Mesothelial cell of epicardium (in vitro differentiated cells): ENCODE data around the gene NCR2. TPM values are rescaled to one million over a fixed set of nuclear protein-coding genes. Genes with fewer than 3 reads are reported as not detected.

Experiments used
- DNase-seq, 2 experiments: peaks; one replicate each; pipeline ENCODE4 v3.0.0; 2021; ENCODE audit warnings: low spot score in 2 of 2; ENCODE audit not compliant: unreplicated experiment in 2 of 2
- H3K27ac Mint-ChIP-seq: 2 replicates; pipeline ENCODE4 v1.8.0; 2021; ENCODE audit warnings: mixed read lengths
- H3K27me3 Mint-ChIP-seq: 2 replicates; pipeline ENCODE4 v1.8.0; 2021; ENCODE audit warnings: low read depth, mixed read lengths
- H3K36me3 Mint-ChIP-seq: 2 replicates; pipeline ENCODE4 v1.8.0; 2021; ENCODE audit warnings: mixed read lengths
- H3K4me1 Mint-ChIP-seq: 2 replicates; pipeline ENCODE4 v1.8.0; 2021; ENCODE audit warnings: mixed read lengths
- H3K4me3 Mint-ChIP-seq: 2 replicates; pipeline ENCODE4 v1.8.0; 2021; ENCODE audit warnings: mild to moderate bottlenecking, moderate library complexity, mixed read lengths
- H3K9me3 Mint-ChIP-seq: 2 replicates; pipeline ENCODE4 v1.8.0; 2021; ENCODE audit warnings: mixed read lengths
- CTCF ChIP-seq: fragments of 200-600 bp; sonication (generic); IDR thresholded peaks from one replicate; pipeline ENCODE4 v1.5.0; 2021; ENCODE audit warnings: antibody characterized with exemption; ENCODE audit not compliant: unreplicated experiment
- total RNA-seq: library from RNA; stranded (reverse); gene quantifications from 3 replicates; pipeline ENCODE4 v1.2.1, GENCODE V29; 2021

The NCR2 gene
- total RNA-seq, 1 donor from 2014 or later, result not detected

GRCh38 chr6:41315203-41315602 lies 20.2 kb upstream of the NCR2 start:
- no peak for TF ChIP-seq CTCF
- no peak for DNase-seq
- H3K9me3 Mint-ChIP-seq, result no peaks in the 10 kb centered on the region
- H3K4me1 Mint-ChIP-seq, result peaks cover 7% of the 10 kb centered on the region
- peaks cover 75% of the 10 kb centered on the region for H3K27me3 Mint-ChIP-seq
- H3K4me3 Mint-ChIP-seq, result no peak overlapping the region
- no peaks in the 10 kb centered on the region for H3K36me3 Mint-ChIP-seq
- no peak overlapping the region for H3K27ac Mint-ChIP-seq

DNA sequence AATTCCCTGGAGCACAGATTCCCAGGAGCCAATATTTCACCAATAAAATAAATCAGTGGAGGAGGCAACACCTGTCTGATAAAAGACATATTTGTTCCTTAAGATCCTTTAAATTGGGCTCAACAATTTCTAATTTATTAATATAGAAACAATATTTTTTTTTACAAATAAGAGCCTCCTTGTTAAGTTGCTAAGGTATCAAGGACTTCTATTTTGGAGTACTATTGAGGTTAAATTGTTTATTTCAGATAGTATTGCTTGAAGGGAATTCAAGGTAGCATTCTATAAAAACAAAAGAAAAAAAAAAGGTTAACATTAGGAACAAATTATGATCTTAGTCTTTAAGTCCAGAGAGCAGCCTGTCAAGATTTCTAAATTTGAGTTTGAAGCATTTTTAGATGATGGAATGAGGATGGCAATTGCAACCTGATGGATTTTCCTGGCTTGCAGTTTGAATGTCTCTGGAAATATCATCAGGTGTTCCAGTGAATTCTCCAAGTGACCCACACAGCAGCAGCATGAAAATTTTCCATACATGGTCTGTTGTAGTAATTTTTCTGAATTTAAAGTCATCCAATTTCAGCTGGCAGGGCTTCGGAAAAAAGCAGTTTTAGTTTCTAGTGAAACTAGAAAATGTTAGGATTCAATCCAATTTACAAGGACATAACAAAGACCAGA lies 19.3 kb upstream of the NCR2 start:
- Mint-ChIP-seq H3K4me3 (no peak overlapping the region), H3K36me3 (no peaks in the 10 kb centered on the region), H3K27ac (no peak overlapping the region), H3K4me1 (peaks cover 7% of the 10 kb centered on the region), H3K27me3 (peaks cover 76% of the 10 kb centered on the region), H3K9me3 (no peaks in the 10 kb centered on the region)
- DNase-seq, result no peak
- TF ChIP-seq CTCF, result no peak

DNA sequence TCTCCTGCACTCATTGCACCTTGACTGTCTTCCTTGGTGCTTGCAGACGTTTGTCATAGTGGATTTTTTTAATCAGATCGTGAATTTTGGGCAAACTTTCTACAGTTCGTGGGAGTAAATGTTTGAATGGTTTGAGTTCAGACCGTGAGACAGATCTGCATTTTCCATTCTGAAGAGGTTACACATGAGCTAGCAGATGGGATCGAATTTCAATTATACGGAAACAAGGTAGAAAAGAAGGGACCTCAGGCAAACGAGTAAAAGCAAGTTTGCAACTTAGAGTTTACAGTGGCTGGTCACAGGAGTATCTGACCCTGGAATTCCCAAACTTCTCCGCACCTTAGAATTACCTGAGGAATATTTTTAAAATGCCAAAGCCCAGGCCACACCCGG lies 17.2 kb upstream of the NCR2 start:
- no peaks in the 10 kb centered on the region for H3K36me3 Mint-ChIP-seq
- no peak for TF ChIP-seq CTCF
- H3K27ac Mint-ChIP-seq, result no peak overlapping the region
- peaks cover 64% of the 10 kb centered on the region for H3K27me3 Mint-ChIP-seq
- peaks cover 7% of the 10 kb centered on the region for H3K4me1 Mint-ChIP-seq
- H3K9me3 Mint-ChIP-seq, result no peaks in the 10 kb centered on the region
- H3K4me3 Mint-ChIP-seq, result peak overlapping the region; percentile 56
- no peak for DNase-seq

- H3K27ac Mint-ChIP-seq, result no peak overlapping the region
- H3K4me3 Mint-ChIP-seq, result peak overlapping the region; percentile 56
- TF ChIP-seq CTCF, result peak; percentile 100
- H3K27me3 Mint-ChIP-seq, result peaks cover 63% of the 10 kb centered on the region
- H3K9me3 Mint-ChIP-seq, result no peaks in the 10 kb centered on the region
- H3K4me1 Mint-ChIP-seq, result peaks cover 7% of the 10 kb centered on the region
- no peaks in the 10 kb centered on the region for H3K36me3 Mint-ChIP-seq
- peak; percentile 71 to 88 for DNase-seq
Measured at GRCh38 chr6:41318654-41319565, 16.5 kb upstream of the NCR2 start.

GRCh38 chr6:41321183-41321582 lies 14.2 kb upstream of the NCR2 start:
- Mint-ChIP-seq H3K4me1 (peaks cover 7% of the 10 kb centered on the region), H3K9me3 (no peaks in the 10 kb centered on the region), H3K27ac (no peak overlapping the region), H3K27me3 (peaks cover 62% of the 10 kb centered on the region), H3K36me3 (no peaks in the 10 kb centered on the region), H3K4me3 (no peak overlapping the region)
- DNase-seq, result no peak
- no peak for TF ChIP-seq CTCF
